OCI-LY1 (cell line): Measurements from ENCODE around the gene DDX49.

Experiments used
- H2AFZ ChIP-seq: fragments of 200-600 bp; sonication (generic), shearing (Covaris generic); 2 replicates; pipeline ENCODE4 v1.6.0; 2014; ENCODE audit warnings: antibody characterized with exemption, mild to moderate bottlenecking, low read length
- H3F3A ChIP-seq: fragments of 200-600 bp; sonication (generic), shearing (Covaris generic); 2 replicates; pipeline ENCODE4 v1.6.0; 2014; ENCODE audit warnings: mild to moderate bottlenecking, antibody characterized with exemption, low read length, moderate library complexity; ENCODE audit not compliant: insufficient read depth
- H3K27ac ChIP-seq: fragments of 200-600 bp; sonication (generic); 2 replicates; pipeline ENCODE4 v1.5.1; 2014; ENCODE audit warnings: low read length, mixed run types, mild to moderate bottlenecking, low read depth; ENCODE audit not compliant: poor library complexity, severe bottlenecking
- H3K27me3 ChIP-seq: fragments of 200-600 bp; sonication (generic); 2 replicates; pipeline ENCODE4 v1.6.0; 2014; ENCODE audit warnings: antibody characterized with exemption, mild to moderate bottlenecking, low read length, moderate library complexity; ENCODE audit not compliant: insufficient read depth
- H3K36me3 ChIP-seq: fragments of 200-600 bp; sonication (generic); 2 replicates; pipeline ENCODE4 v1.6.1; 2014; ENCODE audit warnings: mild to moderate bottlenecking, antibody characterized with exemption, low read length, moderate library complexity, mixed read lengths; ENCODE audit not compliant: insufficient read depth
- H3K4me1 ChIP-seq: fragments of 200-600 bp; sonication (generic); 2 replicates; pipeline ENCODE4 v1.5.1; 2014; ENCODE audit warnings: mild to moderate bottlenecking, low read length, moderate library complexity; ENCODE audit not compliant: insufficient read depth, severe bottlenecking
- H3K4me2 ChIP-seq: fragments of 200-600 bp; sonication (generic), shearing (Covaris generic); 2 replicates; pipeline ENCODE4 v1.6.1; 2014; ENCODE audit warnings: low read length
- H3K4me3 ChIP-seq: fragments of 200-600 bp; sonication (generic); 2 replicates; pipeline ENCODE4 v1.5.1; 2014; ENCODE audit warnings: low read length, low read depth, mild to moderate bottlenecking, mixed read lengths; ENCODE audit not compliant: poor library complexity, severe bottlenecking
- H3K79me2 ChIP-seq: fragments of 200-600 bp; shearing (Covaris generic); 2 replicates; pipeline ENCODE4 v1.6.1; 2016; ENCODE audit warnings: mixed run types, low read length, mixed read lengths; ENCODE audit not compliant: insufficient read depth
- H3K9ac ChIP-seq: fragments of 200-600 bp; sonication (generic), shearing (Covaris generic); 2 replicates; pipeline ENCODE4 v1.6.1; 2014; ENCODE audit warnings: mild to moderate bottlenecking, low read length, mixed read lengths
- H3K9me2 ChIP-seq: fragments of 200-600 bp; sonication (generic), shearing (Covaris generic); 2 replicates; pipeline ENCODE4 v1.6.1; 2014; ENCODE audit warnings: low read depth, mild to moderate bottlenecking, low read length, mixed read lengths
- H3K9me3 ChIP-seq: fragments of 200-600 bp; shearing (Covaris generic); 2 replicates; pipeline ENCODE4 v1.6.1; 2014; ENCODE audit warnings: low read length, mixed read lengths
- H4K20me1 ChIP-seq: fragments of 200-600 bp; sonication (generic), shearing (Covaris generic); 2 replicates; pipeline ENCODE4 v1.6.0; 2016; ENCODE audit warnings: mild to moderate bottlenecking, low read length; ENCODE audit not compliant: insufficient read depth
- EZH2 ChIP-seq: fragments of 200-600 bp; sonication (generic), shearing (Covaris generic); IDR thresholded peaks from 2 replicates; pipeline ENCODE4 v1.8.0; 2017; ENCODE audit warnings: borderline replicate concordance, mixed run types, mild to moderate bottlenecking, antibody characterized with exemption, low read length, moderate library complexity, mixed read lengths
- TF ChIP-seq, protein P1 (sequence below): fragments of 200-600 bp; sonication (generic), shearing (Covaris generic); IDR thresholded peaks from 2 replicates; pipeline ENCODE4 v1.5.1; 2017; ENCODE audit warnings: mild to moderate bottlenecking, antibody characterized with exemption, low read length, moderate library complexity, mixed read lengths

Gene DDX49

GRCh38 chr19:18939163-18939562, 19.6 kb downstream of the DDX49 start:
- TF ChIP-seq, protein P1, sequence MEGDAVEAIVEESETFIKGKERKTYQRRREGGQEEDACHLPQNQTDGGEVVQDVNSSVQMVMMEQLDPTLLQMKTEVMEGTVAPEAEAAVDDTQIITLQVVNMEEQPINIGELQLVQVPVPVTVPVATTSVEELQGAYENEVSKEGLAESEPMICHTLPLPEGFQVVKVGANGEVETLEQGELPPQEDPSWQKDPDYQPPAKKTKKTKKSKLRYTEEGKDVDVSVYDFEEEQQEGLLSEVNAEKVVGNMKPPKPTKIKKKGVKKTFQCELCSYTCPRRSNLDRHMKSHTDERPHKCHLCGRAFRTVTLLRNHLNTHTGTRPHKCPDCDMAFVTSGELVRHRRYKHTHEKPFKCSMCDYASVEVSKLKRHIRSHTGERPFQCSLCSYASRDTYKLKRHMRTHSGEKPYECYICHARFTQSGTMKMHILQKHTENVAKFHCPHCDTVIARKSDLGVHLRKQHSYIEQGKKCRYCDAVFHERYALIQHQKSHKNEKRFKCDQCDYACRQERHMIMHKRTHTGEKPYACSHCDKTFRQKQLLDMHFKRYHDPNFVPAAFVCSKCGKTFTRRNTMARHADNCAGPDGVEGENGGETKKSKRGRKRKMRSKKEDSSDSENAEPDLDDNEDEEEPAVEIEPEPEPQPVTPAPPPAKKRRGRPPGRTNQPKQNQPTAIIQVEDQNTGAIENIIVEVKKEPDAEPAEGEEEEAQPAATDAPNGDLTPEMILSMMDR = no peak
- TF ChIP-seq EZH2 = no peak
- no peaks in the 10 kb centered on the region for H3K79me2 ChIP-seq
- H3K27me3 ChIP-seq = peaks cover 3% of the 10 kb centered on the region; the same call in 1 of the 2 replicates
- H3K9me2 ChIP-seq = no peaks in the 10 kb centered on the region
- H3K36me3 ChIP-seq = no peaks in the 10 kb centered on the region
- H2AFZ ChIP-seq = no peak overlapping the region
- H3K9ac ChIP-seq = no peak overlapping the region
- no peak overlapping the region for H3K27ac ChIP-seq
- H3K4me3 ChIP-seq = no peak overlapping the region
- no peaks in the 10 kb centered on the region for H3K9me3 ChIP-seq
- no peaks in the 10 kb centered on the region for H4K20me1 ChIP-seq
- no peak overlapping the region for H3K4me2 ChIP-seq
- H3K4me1 ChIP-seq = peaks cover 9% of the 10 kb centered on the region
- no peaks in the 10 kb centered on the region for H3F3A ChIP-seq

- no peaks in the 10 kb centered on the region for H3K36me3 ChIP-seq
- peak overlapping the region; percentile 54 for H3K4me3 ChIP-seq
- no peaks in the 10 kb centered on the region for H3F3A ChIP-seq
- no peaks in the 10 kb centered on the region for H3K9me3 ChIP-seq
- H2AFZ ChIP-seq = no peak overlapping the region
- H3K27me3 ChIP-seq = peaks cover 3% of the 10 kb centered on the region; the same call in 1 of the 2 replicates
- TF ChIP-seq EZH2 = no peak
- TF ChIP-seq, protein P1 = no peak
- H4K20me1 ChIP-seq = no peaks in the 10 kb centered on the region
- H3K9me2 ChIP-seq = no peaks in the 10 kb centered on the region
- H3K4me2 ChIP-seq = peak overlapping the region; percentile 65
- peaks cover 9% of the 10 kb centered on the region for H3K4me1 ChIP-seq
- no peaks in the 10 kb centered on the region for H3K79me2 ChIP-seq
- no peak overlapping the region for H3K27ac ChIP-seq
- peak overlapping the region; percentile 42; the same call in 1 of the 2 replicates for H3K9ac ChIP-seq
These were observed 20.6 kb downstream of the DDX49 start for GRCh38 chr19:18939922-18940768.

DNA sequence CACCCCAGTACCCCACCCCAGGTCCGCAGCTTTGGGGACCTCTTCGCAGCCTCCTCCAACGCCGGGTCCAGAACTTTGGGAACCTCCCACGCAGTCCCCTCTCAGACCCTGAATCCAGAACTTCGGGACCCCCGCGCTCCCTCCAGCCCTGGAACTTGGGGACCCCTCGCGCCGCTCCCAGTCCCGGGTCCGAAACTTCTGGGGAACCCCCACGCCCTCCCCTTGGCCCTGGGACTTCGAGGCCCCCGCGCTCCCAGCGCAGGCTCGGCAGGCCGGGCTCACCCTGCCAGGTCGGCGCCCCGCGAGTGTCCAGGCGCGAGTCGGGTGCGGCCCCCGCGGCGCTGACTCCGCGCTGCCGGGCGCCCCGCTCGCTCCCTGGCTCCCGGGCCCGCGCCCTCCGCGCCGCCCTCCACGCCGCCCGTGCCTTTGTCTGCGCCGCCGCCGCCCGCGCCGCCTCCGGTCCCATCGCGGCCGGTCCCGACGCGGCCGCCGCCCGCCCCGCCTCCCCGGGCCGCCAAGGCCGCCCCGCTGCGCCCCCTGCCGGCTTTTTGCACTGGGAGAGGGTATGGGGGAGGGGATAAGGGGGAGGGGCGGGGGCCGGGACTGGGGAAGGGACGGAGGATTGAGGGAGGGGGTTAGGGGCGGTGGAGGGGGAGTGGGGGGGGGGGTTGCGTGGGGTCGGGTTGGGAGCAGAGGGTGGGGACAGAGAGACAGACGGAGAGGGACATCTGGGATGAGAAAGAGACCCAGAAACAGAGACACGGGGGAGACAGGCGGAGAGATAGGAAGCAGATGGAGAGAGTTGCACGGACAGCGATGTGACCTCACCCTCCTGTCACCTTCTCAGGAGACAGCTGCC, 21.5 kb downstream of the DDX49 start, which contains the start of gene HOMER3:
Gene HOMER3 (minus strand): TSS at position 449 of the 859 bp plus-strand sequence. CDS start 2,235 bp downstream, outside the sequence.
- Histone ChIP-seq H3K9me3 (no peaks in the 10 kb centered on the region), H4K20me1 (no peaks in the 10 kb centered on the region), H3K27me3 (peaks cover 3% of the 10 kb centered on the region; the same call in 1 of the 2 replicates), H3K4me2 (peak within 1 kb of the TSS; percentile 65), H2AFZ (no peak within 1 kb of the TSS), H3K4me3 (peak within 1 kb of the TSS; percentile 54), H3F3A (no peaks in the 10 kb centered on the region), H3K27ac (no peak within 1 kb of the TSS), H3K36me3 (no peaks in the 10 kb centered on the region), H3K79me2 (no peaks in the 10 kb centered on the region), H3K9me2 (no peaks in the 10 kb centered on the region), H3K9ac (peak within 1 kb of the TSS; percentile 42; the same call in 1 of the 2 replicates), H3K4me1 (peaks cover 9% of the 10 kb centered on the region)
- TF ChIP-seq, protein P1 = no peak
- TF ChIP-seq EZH2 = no peak
